GM12891 (cell line): ENCODE data around the gene NKX2-1.

Source experiments
- POLR2A ChIP-seq: IDR thresholded peaks from 2 replicates; pipeline ENCODE4 v1.6.1; 2011; ENCODE audit warnings: low read depth, low read length, control low read depth
- SPI1 ChIP-seq: IDR thresholded peaks from 2 replicates; pipeline ENCODE4 v1.6.1; 2011; ENCODE audit warnings: low read depth, low read length, control low read depth

GRCh38 chr14:36525746-36526099 is 5.7 kb upstream of the NKX2-1 start:
- TF ChIP-seq POLR2A (no peak), SPI1 (no peak)
